Ammon's horn (tissue), 1 donor: Measurements from ENCODE around the gene LGR6.
"Not testable (repeated sequence)": the region's sequence is repeated elsewhere in the genome, so short reads cannot be mapped to it uniquely, and the experiment has no call there.

Experiments used
- DNase-seq: peaks from one replicate; pipeline ENCODE4 v3.0.0-alpha.2; 2016; ENCODE audit warnings: low spot score

LGR6 gene

GRCh38 chr1:202176949-202177927, 16.4 kb upstream of the LGR6 start:
- no peak for DNase-seq

GRCh38 chr1:202179828-202180750, 13.5 kb upstream of the LGR6 start:
- DNase-seq: no peak

- not testable (repeated sequence) for DNase-seq
Measured at GRCh38 chr1:202180751-202181139, 12.9 kb upstream of the LGR6 start.

GRCh38 chr1:202181586-202181985, 12.0 kb upstream of the LGR6 start:
- no peak for DNase-seq

- no peak for DNase-seq
Measured at GRCh38 chr1:202182040-202182877, 11.3 kb upstream of the LGR6 start.

GRCh38 chr1:202184750-202185460, 8.7 kb upstream of the LGR6 start:
- DNase-seq: peak; percentile 83

GRCh38 chr1:202186327-202186726, 7.3 kb upstream of the LGR6 start:
- no peak for DNase-seq

- no peak for DNase-seq
Measured at GRCh38 chr1:202187041-202187671, 6.4 kb upstream of the LGR6 start.

GRCh38 chr1:202187697-202188407, 5.7 kb upstream of the LGR6 start:
- no peak for DNase-seq

GRCh38 chr1:202189001-202189790, 4.4 kb upstream of the LGR6 start:
- DNase-seq: peak; percentile 64

- DNase-seq: no peak
Measured at GRCh38 chr1:202189918-202190715, 3.5 kb upstream of the LGR6 start.

GRCh38 chr1:202191391-202191790, 2.2 kb upstream of the LGR6 start:
- not testable (repeated sequence) for DNase-seq

- peak; percentile 57 for DNase-seq
Measured at GRCh38 chr1:202192770-202193613, 607 bp upstream of the LGR6 start.

- DNase-seq: no peak
Measured at GRCh38 chr1:202194328-202194648, 689 bp downstream of the LGR6 start.

GRCh38 chr1:202197653-202198365, 4.2 kb downstream of the LGR6 start:
- DNase-seq: no peak

GRCh38 chr1:202198366-202198724, 4.7 kb downstream of the LGR6 start:
- DNase-seq: no peak
